ENCODE measurements around the gene SCGB1C1.
"Not testable (repeated sequence)": the region's sequence is repeated elsewhere in the genome, so short reads cannot be mapped to it uniquely, and the experiment has no call there.

Gene SCGB1C1

GRCh38 chr11:192674-193128 is at the start of gene SCGB1C1:
TSS of gene SCGB1C1 (plus strand) at chr11:193078. CDS start at chr11:193100, 22 bp downstream.
- DNase-seq (ENCODE audit: low read depth), result not testable (repeated sequence)

DNA sequence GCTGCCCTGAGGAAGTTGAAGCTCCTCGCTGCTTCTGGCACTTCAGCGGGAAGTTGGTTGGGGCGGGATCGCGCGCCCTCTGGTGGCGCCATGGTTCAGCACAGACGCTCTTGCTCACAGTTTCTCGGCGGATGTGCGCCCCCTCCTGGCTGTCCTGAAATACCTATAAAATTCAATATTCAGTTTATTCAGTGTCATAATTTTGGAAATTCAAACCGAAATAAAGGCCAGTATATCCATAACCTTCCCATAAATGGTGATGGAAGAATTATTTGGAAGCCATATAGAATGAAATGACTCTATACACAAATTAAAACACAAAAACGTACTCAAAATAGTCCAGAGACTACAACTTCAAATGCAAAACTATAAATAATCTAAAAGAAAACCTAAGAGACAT is 12.6 kb upstream of the SCGB1C1 start:
- DNase-seq (ENCODE audit: low read depth), result not testable (repeated sequence)

DNA sequence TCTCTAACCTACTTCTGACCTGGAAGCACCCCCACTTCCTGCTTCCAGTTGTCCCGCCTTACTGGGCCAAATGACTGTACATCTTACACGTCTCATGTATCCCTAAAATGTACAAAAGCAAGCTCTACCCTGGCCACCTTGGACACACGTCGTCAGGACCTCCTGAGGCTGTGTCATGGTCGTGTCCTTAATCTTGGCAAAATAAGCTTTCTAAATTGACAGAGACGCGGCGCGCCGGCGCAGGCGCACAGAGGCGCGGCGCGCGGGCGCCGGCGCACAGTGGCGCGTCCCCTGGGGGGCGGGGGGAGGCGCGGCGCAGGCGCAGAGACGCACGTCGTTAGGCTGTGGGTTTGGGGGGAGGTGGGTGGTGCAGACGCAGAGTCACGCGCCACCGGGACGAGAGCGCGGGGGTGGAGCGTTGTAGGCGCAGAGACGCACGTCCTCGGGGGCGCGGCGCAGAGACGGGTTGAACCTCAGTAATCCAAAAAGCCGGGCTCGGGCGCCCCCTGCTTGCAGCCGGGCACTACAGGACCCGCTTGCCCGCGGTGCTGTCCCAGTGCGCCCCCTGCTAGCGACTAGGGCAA is 3.6 kb upstream of the SCGB1C1 start:
- DNase-seq (ENCODE audit: low read depth), result not testable (repeated sequence)

GRCh38 chr11:189843-190311 is 3.0 kb upstream of the SCGB1C1 start:
- DNase-seq (ENCODE audit: low read depth), result not testable (repeated sequence)

DNA sequence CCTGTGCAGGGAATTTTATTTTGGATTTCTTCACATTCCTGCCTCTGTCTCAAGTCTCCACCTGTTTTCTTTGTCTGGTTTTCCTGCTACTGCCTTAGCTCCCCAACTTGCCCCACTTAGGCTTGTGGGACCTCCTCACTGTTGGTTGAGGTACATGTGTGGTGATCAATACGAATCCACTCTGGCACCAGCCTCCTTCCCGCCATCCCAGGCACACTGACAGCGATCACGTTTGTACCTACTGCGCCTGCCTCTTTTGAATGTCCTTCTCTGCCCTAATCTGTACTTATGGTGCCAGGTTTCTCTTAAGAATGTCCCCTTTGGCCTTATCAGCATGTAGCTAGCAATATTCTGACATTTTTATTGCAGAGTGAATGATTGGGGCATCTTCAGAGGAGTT is 2.3 kb upstream of the SCGB1C1 start:
- DNase-seq (ENCODE audit: low read depth), result not testable (repeated sequence)

GRCh38 chr11:191490-192478 is 1.1 kb upstream of the SCGB1C1 start:
- DNase-seq (ENCODE audit: low read depth), result peak; percentile 23

DNA sequence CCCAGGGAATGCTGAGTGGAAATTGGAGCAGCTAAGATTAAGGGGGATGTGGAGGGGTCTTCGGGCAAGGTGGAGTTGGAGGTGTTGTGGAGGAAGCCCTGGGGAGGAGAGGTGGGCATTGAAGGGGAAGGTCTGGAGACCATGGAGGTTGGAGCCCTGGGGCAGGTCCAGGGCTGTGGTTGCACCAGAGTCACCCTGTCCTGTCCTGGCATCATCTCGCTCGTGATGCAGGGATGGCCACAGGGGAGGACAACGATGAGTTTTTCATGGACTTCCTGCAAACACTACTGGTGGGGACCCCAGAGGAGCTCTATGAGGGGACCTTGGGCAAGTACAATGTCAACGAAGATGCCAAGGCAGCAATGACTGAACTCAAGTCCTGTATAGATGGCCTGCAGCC is 603 bp downstream of the SCGB1C1 start:
- DNase-seq (ENCODE audit: low read depth), result not testable (repeated sequence)

GRCh38 chr11:196786-197731 is 4.2 kb downstream of the SCGB1C1 start:
- no peak for DNase-seq (ENCODE audit: low read depth)

DNA sequence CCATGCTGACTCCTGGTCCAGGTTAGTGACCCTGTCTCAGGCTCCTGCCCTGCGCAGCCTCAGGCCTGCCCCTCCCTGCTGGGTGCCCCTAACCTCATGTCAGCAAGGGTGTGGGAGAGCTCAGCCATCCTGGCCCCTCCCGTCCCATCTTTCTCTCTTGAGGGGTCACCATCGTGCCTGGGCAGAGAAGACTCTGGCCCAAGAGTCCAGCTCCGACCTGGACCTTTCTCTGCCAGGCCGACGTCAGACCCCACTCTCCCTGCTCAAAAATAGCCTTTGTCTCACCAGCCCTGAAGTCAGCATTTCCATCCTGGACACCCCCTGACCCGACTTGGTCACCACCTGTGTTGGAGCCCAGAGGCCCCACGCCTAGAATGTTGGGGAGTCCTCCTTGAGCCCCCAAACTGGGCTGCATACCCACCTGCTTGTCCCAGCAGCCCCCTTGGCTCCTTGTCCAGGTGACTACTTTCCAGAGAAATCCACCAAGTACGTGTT is 4.9 kb downstream of the SCGB1C1 start:
- DNase-seq (ENCODE audit: low read depth), result no peak

GRCh38 chr11:198236-198806 is 5.4 kb downstream of the SCGB1C1 start:
- DNase-seq (ENCODE audit: low read depth), result no peak

GRCh38 chr11:199004-199581 is 6.2 kb downstream of the SCGB1C1 start:
- DNase-seq (ENCODE audit: low read depth), result no peak

DNA sequence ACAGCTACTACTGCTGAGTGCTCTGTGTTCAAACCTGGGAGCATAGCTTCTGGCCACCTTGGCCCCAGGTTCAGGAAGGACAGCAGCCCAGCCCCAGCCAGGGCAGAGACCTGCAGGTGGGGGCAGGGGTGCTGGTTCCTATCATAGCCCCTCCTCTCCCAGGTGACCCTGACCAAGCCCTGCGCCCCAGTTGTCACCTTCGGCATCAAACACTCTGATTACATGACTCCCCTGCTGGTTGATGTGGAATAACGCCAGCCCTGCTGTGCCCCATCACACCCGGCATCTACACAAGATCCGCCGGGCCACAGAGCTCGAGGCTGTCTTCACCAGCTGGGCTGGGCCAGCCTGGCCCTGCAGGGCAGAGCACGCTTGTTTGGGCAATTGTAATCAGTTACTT is 6.9 kb downstream of the SCGB1C1 start:
- DNase-seq (ENCODE audit: low read depth), result no peak

- no peak for DNase-seq (ENCODE audit: low read depth)
Observed at GRCh38 chr11:200224-201003, 7.5 kb downstream of the SCGB1C1 start.

DNA sequence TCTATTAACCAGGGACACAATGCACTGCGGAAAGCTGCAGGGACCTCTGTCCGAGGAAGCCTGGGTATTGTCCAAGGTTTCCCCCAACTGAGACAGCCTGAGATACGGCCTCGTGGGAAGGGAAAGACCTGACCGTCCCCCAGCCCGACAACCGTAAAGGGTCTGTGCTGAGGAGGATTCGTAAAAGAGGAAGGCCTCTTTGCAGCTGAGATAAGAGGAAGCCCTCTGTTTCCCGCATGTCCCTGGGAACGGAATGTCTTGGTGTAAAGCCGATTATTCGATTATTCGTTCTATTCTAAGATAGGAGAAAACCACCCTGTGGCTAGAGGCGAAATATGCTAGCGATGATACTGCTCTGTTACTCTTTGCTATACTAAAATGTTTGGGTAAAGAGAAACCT is 9.1 kb downstream of the SCGB1C1 start:
- DNase-seq (ENCODE audit: low read depth), result no peak

GRCh38 chr11:202490-202889 is 9.6 kb downstream of the SCGB1C1 start:
- no peak for DNase-seq (ENCODE audit: low read depth)

DNA sequence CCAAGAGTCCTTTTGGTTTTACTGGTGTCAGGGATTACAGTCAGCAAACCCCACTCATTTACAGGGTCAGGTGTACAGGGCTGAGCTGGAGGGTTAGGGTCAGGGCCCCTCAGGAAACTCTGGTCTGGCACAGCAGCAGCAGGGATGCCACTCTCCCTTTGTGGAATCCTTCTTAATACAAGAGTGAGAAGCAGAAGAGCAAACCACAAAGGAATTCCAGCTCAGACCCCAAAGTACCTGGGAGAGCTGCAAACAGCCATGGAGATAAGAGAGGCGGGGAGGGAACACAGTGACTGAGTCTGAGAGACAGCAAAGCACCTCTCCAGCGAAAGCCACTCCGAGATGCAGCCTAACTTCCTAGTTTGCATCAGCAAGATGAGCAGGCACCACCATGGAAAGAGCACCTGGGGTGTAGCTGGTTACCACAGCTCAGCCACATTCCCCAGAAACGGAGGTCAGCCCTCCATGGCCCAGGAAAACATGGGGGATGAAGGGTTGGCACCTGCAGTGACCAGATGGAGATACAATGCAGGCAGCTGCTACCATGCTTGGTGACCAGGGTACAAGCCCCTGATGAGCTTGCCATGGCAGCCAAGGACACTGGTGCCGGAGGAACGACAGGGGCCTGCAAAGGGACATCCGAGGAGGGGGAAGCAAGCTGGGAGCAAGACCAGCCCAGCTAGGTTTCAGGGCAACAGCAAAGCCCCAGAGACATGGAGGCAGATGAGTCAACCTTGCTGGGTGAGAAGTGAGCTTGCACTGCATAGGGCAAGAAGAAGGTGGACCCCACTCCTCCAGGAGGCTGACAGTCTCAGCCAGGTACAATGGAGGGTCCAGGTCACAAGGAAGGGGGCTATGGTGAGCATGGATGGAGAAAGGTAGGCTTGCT is 10.4 kb downstream of the SCGB1C1 start:
- no peak for DNase-seq (ENCODE audit: low read depth)

- DNase-seq (ENCODE audit: low read depth), result no peak
Observed at GRCh38 chr11:203945-204586, 11.2 kb downstream of the SCGB1C1 start.

GRCh38 chr11:204587-205109 is 11.8 kb downstream of the SCGB1C1 start:
- no peak for DNase-seq (ENCODE audit: low read depth)
